ENCODE measurements around the gene GPR27. TPM values are rescaled to one million over a fixed set of nuclear protein-coding genes. Genes with fewer than 3 reads are reported as not detected.
A peak's percentile ranks its signal among the peaks of the same experiment; 100 is the strongest.

The GPR27 gene
- total and polyA plus RNA-seq, 2 experiments from 2014 or later = 7.8 to 11.8 TPM

GRCh38 chr3:71805691-71806090 lies 52.0 kb downstream of the GPR27 start:
- H2AFZ ChIP-seq = 0 out of 2 replicates have a peak overlapping the region, but pooled peaks have one; percentile 87
- no peaks in the 10 kb centered on the region for H3K36me3 ChIP-seq (ENCODE audit: insufficient read depth)
- no peak overlapping the region for H3K27ac ChIP-seq (ENCODE audit: low read depth)
- ATAC-seq (no peak), DNase-seq (ENCODE audit: low spot score) (no peak)
- Mint-ChIP-seq H3K4me3 (no peak overlapping the region), H3K27me3 (ENCODE audit: insufficient read depth, low read depth, poor library complexity) (peaks cover 7% of the 10 kb centered on the region), H3K27ac (no peak overlapping the region), H3K9me3 (no peaks in the 10 kb centered on the region), H3K36me3 (ENCODE audit: low read depth) (no peaks in the 10 kb centered on the region), H3K4me1 (peaks cover 24% of the 10 kb centered on the region)
- H3K79me2 ChIP-seq (replicated peaks; ENCODE audit: insufficient read depth) = no peaks in the 10 kb centered on the region
- H3F3A ChIP-seq (replicated peaks; ENCODE audit: low read depth) = no peaks in the 10 kb centered on the region
- H3K27me3 ChIP-seq (ENCODE audit: insufficient read depth) = no peaks in the 10 kb centered on the region
- H3K4me1 ChIP-seq (ENCODE audit: insufficient read depth) = peaks cover 28% of the 10 kb centered on the region
- peaks cover 9% of the 10 kb centered on the region; the same call in 1 of the 2 replicates for H3K9me2 ChIP-seq (ENCODE audit: insufficient read depth)
- H4K20me1 ChIP-seq (replicated peaks; ENCODE audit: insufficient read depth) = no peaks in the 10 kb centered on the region
- no peak overlapping the region for H3K4me3 ChIP-seq
- TF ChIP-seq STAT1 (IDR thresholded peaks at IDR 0.05; ENCODE audit: unreplicated experiment) (no peak), ZNF462 (CRISPR knock-in tag; IDR thresholded peaks at IDR 0.05) (no peak), JUNB (IDR thresholded peaks at IDR 0.05; ENCODE audit: unreplicated experiment) (no peak), EZH2 (IDR thresholded peaks at IDR 0.05; ENCODE audit: low read depth, unreplicated experiment) (no peak)
- no peak overlapping the region for H3K4me2 ChIP-seq

Other genes starting within 250 kb of the GPR27 start
- gene FOXP1, start 170.1 kb upstream of the GPR27 start, total RNA-seq (2014; rRNA removed; shearing (Covaris generic)) = 27.0 and 32.9 TPM in 2 replicates
- 31.0 and 35.5 TPM in 2 replicates for gene FOXP1, start 170.1 kb upstream of the GPR27 start, polyA plus RNA-seq (2016; fragmentation: Nextera tagmentation; extraction: Ambion mirVana)
- 9.7 and 14.4 TPM in 2 replicates for gene EIF4E3, start 28.5 kb upstream of the GPR27 start, total RNA-seq (2014; rRNA removed; shearing (Covaris generic))
- gene EIF4E3, start 28.5 kb upstream of the GPR27 start, polyA plus RNA-seq (2016; fragmentation: Nextera tagmentation; extraction: Ambion mirVana) = 5.8 and 6.0 TPM in 2 replicates
- gene PROK2, start 31.3 kb downstream of the GPR27 start, total RNA-seq (2014; rRNA removed; shearing (Covaris generic)) = 0.89 and 2.1 TPM in 2 replicates
- gene PROK2, start 31.3 kb downstream of the GPR27 start, polyA plus RNA-seq (2016; fragmentation: Nextera tagmentation; extraction: Ambion mirVana) = 2.3 and 3.1 TPM in 2 replicates